Mucosa of descending colon (tissue), 3 donors: ENCODE data around the gene PTGES3L. TPM values are rescaled to one million over a fixed set of nuclear protein-coding genes. Genes with fewer than 3 reads are reported as not detected.

Experiments
- ATAC-seq: fragments of 200-7000 bp; cut with Tn5 transposase; one replicate; pipeline ENCODE4 v1.9.1; 2020; ENCODE audit warnings: mild to moderate bottlenecking, moderate library complexity
- DNase-seq, 3 donors: peaks; one replicate each; pipeline ENCODE4 v3.0.0-alpha.2; 2020
- H3K36me3 ChIP-seq: fragments of 200-600 bp; one replicate; pipeline ENCODE4 v1.8.0; 2021; ENCODE audit warnings: low read depth, mild to moderate bottlenecking
- H3K4me1 ChIP-seq: fragments of 200-600 bp; one replicate; pipeline ENCODE4 v1.8.0; 2021; ENCODE audit warnings: low read depth, mild to moderate bottlenecking
- H3K4me3 ChIP-seq: fragments of 200-600 bp; one replicate; pipeline ENCODE4 v1.8.0; 2021; ENCODE audit warnings: mild to moderate bottlenecking
- H3K9me3 ChIP-seq: fragments of 200-600 bp; one replicate; pipeline ENCODE4 v1.8.0; 2021; ENCODE audit warnings: mild to moderate bottlenecking
- CTCF ChIP-seq: fragments of 200-600 bp; IDR thresholded peaks from one replicate; pipeline ENCODE4 v1.8.0; 2022; ENCODE audit warnings: antibody characterized with exemption, mild to moderate bottlenecking
- intact Hi-C, 2 donors: fragments of 100-400 bp; cut with DNase I in 1 of 2; cut with micrococcal nuclease in 1 of 2; formaldehyde crosslinking; loops; one replicate each; pipeline versions ENCODE4 v1.11.0 to v1.11.1; 2022; cut with DNase I, micrococcal nuclease
- total RNA-seq, 3 donors: library from RNA; stranded (reverse); fragmentation: NEBNext Ultra II Directional in 2 of 3; extraction: Animal tissue kit (Norgen Biotek cat#: 25700) in 2 of 3; gene quantifications; one replicate each; pipeline versions ENCODE4 v1.2.1 to v1.2.4, GENCODE V29; 2021 to 2023
- donor health status: DM: no; HTN: no; CAD: no; lungs with moderate emphysema.
- donor health status: DM: no; HTN: no; CAD: no.
- donor health status: DM: no; HTN: yes; CAD: no.

PTGES3L gene
- total RNA-seq, 3 donors from 2014 or later: 3.8 to 5.5 (median 4.4) TPM

GRCh38 chr17:42967925-42968324 lies 12.0 kb downstream of the PTGES3L start:
- no peak for TF ChIP-seq CTCF

GRCh38 chr17:42964161-42964932 lies 15.5 kb downstream of the PTGES3L start, which contains the start of gene AARSD1:
AARSD1 (minus strand) TSS chr17:42964454; CDS start chr17:42964440, 14 bp downstream.
- ATAC-seq (peak; percentile 100), DNase-seq (peak; percentile 93 to 96 (median 94))
- no peaks in the 10 kb centered on the region for H3K4me1 ChIP-seq
- no peak for TF ChIP-seq CTCF
- H3K9me3 ChIP-seq: no peaks in the 10 kb centered on the region
- intact Hi-C loops: no loop called here
- no peaks in the 10 kb centered on the region for H3K36me3 ChIP-seq
- peak within 1 kb of the TSS; percentile 27 for H3K4me3 ChIP-seq

More at GRCh38 chr17:42967925-42968324, 12.0 kb downstream of the PTGES3L start:
- no peak for ATAC-seq
- no peaks in the 10 kb centered on the region for H3K36me3 ChIP-seq
- no peaks in the 10 kb centered on the region for H3K9me3 ChIP-seq
- no peaks in the 10 kb centered on the region for H3K4me1 ChIP-seq
- intact Hi-C loops: no loop called here
- no peak for DNase-seq
- H3K4me3 ChIP-seq: no peak overlapping the region

- intact Hi-C loops: no loop called here
- TF ChIP-seq CTCF: no peak
- Histone ChIP-seq H3K4me3 (no peak overlapping the region), H3K9me3 (no peaks in the 10 kb centered on the region), H3K4me1 (no peaks in the 10 kb centered on the region), H3K36me3 (no peaks in the 10 kb centered on the region)
- peak in 1 of 3 donors; percentile 12 for DNase-seq
- no peak for ATAC-seq
Observed at GRCh38 chr17:42953669-42954068, 26.2 kb downstream of the PTGES3L start.

- intact Hi-C loops: no loop called here
- no peaks in the 10 kb centered on the region for H3K9me3 ChIP-seq
- no peak overlapping the region for H3K4me3 ChIP-seq
- no peaks in the 10 kb centered on the region for H3K4me1 ChIP-seq
- DNase-seq (no peak), ATAC-seq (no peak)
- TF ChIP-seq CTCF: no peak
- H3K36me3 ChIP-seq: no peaks in the 10 kb centered on the region
Observed at GRCh38 chr17:42950044-42950783, 29.7 kb downstream of the PTGES3L start.

- H3K4me3 ChIP-seq: no peak overlapping the region
- no peaks in the 10 kb centered on the region for H3K36me3 ChIP-seq
- ATAC-seq (no peak), DNase-seq (no peak)
- no peak for TF ChIP-seq CTCF
- intact Hi-C loops: no loop called here
- no peaks in the 10 kb centered on the region for H3K9me3 ChIP-seq
- H3K4me1 ChIP-seq: no peaks in the 10 kb centered on the region
Observed at GRCh38 chr17:42946812-42947211, 33.1 kb downstream of the PTGES3L start.
